H1 (cell line): Measurements from ENCODE around the gene AGBL1. TPM values are rescaled to one million over a fixed set of nuclear protein-coding genes. Genes with fewer than 3 reads are reported as not detected.

Experiments used
- CTCF ChIA-PET: fragments of 300-600 bp; sonication (Branson Sonifier 250); formaldehyde crosslinking; loops from one replicate; lab custom pipeline; 2021; ENCODE audit not compliant: partially characterized antibody; lab: Charles Lee
- POLR2A ChIA-PET: fragments of 300-600 bp; sonication (Branson Sonifier 250); formaldehyde crosslinking; loops from one replicate; lab custom pipeline; 2021; ENCODE audit warnings: inconsistent platforms; ENCODE audit not compliant: partially characterized antibody; lab: Charles Lee
- DNase-seq, 2 experiments: peaks; one replicate each; pipeline versions ENCODE4 v3.0.0 to v3.0.0-alpha.2; 2010 to 2022; ENCODE audit warnings: low spot score in 2 of 2, low read depth in 1 of 2, mixed read lengths in 1 of 2
- FAIRE-seq: peaks from 2 replicates; lab custom pipeline; 2011; peaks lifted over from hg19 to GRCh38; lab: Jason Lieb, UNC
- H2AFZ ChIP-seq: 2 replicates; pipeline ENCODE4 v1.8.1; 2012; ENCODE audit warnings: low read length, inconsistent platforms
- H2AK5ac ChIP-seq: 2 replicates; pipeline ENCODE4 v1.6.1; 2013; ENCODE audit warnings: low read depth, low read length
- H2BK120ac ChIP-seq: replicated peaks from 2 replicates; pipeline ENCODE3; 2013; ENCODE audit warnings: low read depth, low read length, inconsistent platforms
- H2BK12ac ChIP-seq: 2 replicates; pipeline ENCODE4 v1.6.1; 2013; ENCODE audit warnings: low read depth, low read length
- H2BK15ac ChIP-seq: 2 replicates; pipeline ENCODE4 v1.6.1; 2013; ENCODE audit warnings: low read length
- H2BK20ac ChIP-seq: 2 replicates; pipeline ENCODE4 v1.6.1; 2013; ENCODE audit warnings: low read length
- H2BK5ac ChIP-seq: 2 replicates; pipeline ENCODE4 v1.6.1; 2013; ENCODE audit warnings: low read depth, low read length
- H3K14ac ChIP-seq: 2 replicates; pipeline ENCODE4 v1.6.1; 2013; ENCODE audit warnings: inconsistent platforms; ENCODE audit not compliant: insufficient read length
- H3K18ac ChIP-seq: 2 replicates; pipeline ENCODE4 v1.6.1; 2013; ENCODE audit warnings: low read length; ENCODE audit errors: extremely low read depth
- H3K23ac ChIP-seq: 2 replicates; pipeline ENCODE4 v1.6.1; 2013; ENCODE audit warnings: inconsistent platforms; ENCODE audit not compliant: insufficient read length
- H3K23me2 ChIP-seq: 2 replicates; pipeline ENCODE4 v1.6.1; 2013; ENCODE audit warnings: low read depth, low read length
- H3K27ac ChIP-seq: 2 replicates; pipeline ENCODE4 v1.6.1; 2011; ENCODE audit warnings: low read depth, low read length, inconsistent platforms
- H3K27me3 ChIP-seq, 4 experiments: replicated peaks in 1 of 4; 1 replicate in 1 of 4; 2 replicates in 3 of 4; pipeline versions ENCODE4 v1.6.1 to v1.8.1; 2011 to 2013; ENCODE audit warnings: low read length in 3 of 4, mild to moderate bottlenecking in 3 of 4, inconsistent platforms in 2 of 4, mixed read lengths in 2 of 4, moderate library complexity in 1 of 4; ENCODE audit not compliant: control insufficient read depth in 3 of 4, insufficient read depth in 3 of 4; ENCODE audit errors: extremely low read depth in 1 of 4
- H3K36me3 ChIP-seq, 4 experiments: 2 replicates each; pipeline versions ENCODE4 v1.6.1 to v1.8.1; 2011 to 2013; ENCODE audit warnings: mild to moderate bottlenecking in 4 of 4, low read length in 3 of 4, moderate library complexity in 2 of 4, control low read depth in 1 of 4, inconsistent platforms in 1 of 4; ENCODE audit not compliant: insufficient read depth in 4 of 4, control insufficient read depth in 2 of 4
- H3K4ac ChIP-seq: replicated peaks from 2 replicates; pipeline ENCODE3; 2013; ENCODE audit warnings: low read length, low read depth, mixed read lengths, inconsistent platforms; ENCODE audit not compliant: insufficient read length
- H3K4me1 ChIP-seq, 4 experiments: replicated peaks in 1 of 4; 1 replicate in 1 of 4; 2 replicates in 3 of 4; pipeline versions ENCODE4 v1.6.1 to v1.8.1; 2011 to 2013; ENCODE audit warnings: low read length in 3 of 4, inconsistent platforms in 2 of 4, mixed read lengths in 1 of 4; ENCODE audit not compliant: insufficient read depth in 4 of 4, control insufficient read depth in 3 of 4
- H3K4me2 ChIP-seq, 2 experiments: 2 replicates each; pipeline versions ENCODE4 v1.6.1 to v1.8.1; 2011 to 2013; ENCODE audit warnings: low read depth in 2 of 2, low read length in 2 of 2, control low read depth in 1 of 2, inconsistent platforms in 1 of 2, mild to moderate bottlenecking in 1 of 2; ENCODE audit not compliant: insufficient read depth in 1 of 2
- H3K4me3 ChIP-seq, 4 experiments: fragments of 200-600, 300-600 bp in 1 of 4; sonication (generic), shearing (Covaris generic), sonication (Bioruptor Twin) in 1 of 4; 2 replicates each; pipeline versions ENCODE4 v1.5.1 to v1.8.1; 2011 to 2016; ENCODE audit warnings: low read length in 4 of 4, low read depth in 3 of 4, control low read depth in 2 of 4, inconsistent platforms in 2 of 4, mild to moderate bottlenecking in 2 of 4, mixed read lengths in 1 of 4, moderate library complexity in 1 of 4; ENCODE audit not compliant: insufficient read depth in 2 of 4; ENCODE audit errors: extremely low read depth in 1 of 4
- H3K56ac ChIP-seq: replicated peaks from 2 replicates; pipeline ENCODE3; 2013; ENCODE audit warnings: low read depth, mild to moderate bottlenecking, mixed read lengths, low read length, inconsistent platforms; ENCODE audit not compliant: insufficient read length
- H3K79me1 ChIP-seq: 2 replicates; pipeline ENCODE4 v1.6.1; 2013; ENCODE audit warnings: low read depth, low read length, control low read depth
- H3K79me2 ChIP-seq, 2 experiments: 2 replicates each; pipeline versions ENCODE4 v1.6.1 to v1.8.1; 2012 to 2013; ENCODE audit warnings: low read length in 2 of 2, mild to moderate bottlenecking in 2 of 2, inconsistent platforms in 1 of 2; ENCODE audit not compliant: insufficient read depth in 2 of 2, control insufficient read depth in 1 of 2
- H3K9ac ChIP-seq, 4 experiments: replicated peaks in 1 of 4; 1 replicate in 1 of 4; 2 replicates in 3 of 4; pipeline versions ENCODE4 v1.6.1 to v1.8.1; 2011 to 2013; ENCODE audit warnings: low read depth in 3 of 4, low read length in 3 of 4, control low read depth in 2 of 4, mild to moderate bottlenecking in 2 of 4, moderate library complexity in 2 of 4, inconsistent platforms in 1 of 4; ENCODE audit errors: extremely low read depth in 1 of 4
- H3K9me3 ChIP-seq, 2 experiments: 2 replicates each; pipeline versions ENCODE4 v1.6.1 to v1.8.1; 2012 to 2013; ENCODE audit warnings: mild to moderate bottlenecking in 2 of 2, moderate library complexity in 2 of 2, control low read depth in 1 of 2, inconsistent platforms in 1 of 2, low read depth in 1 of 2, low read length in 1 of 2, mixed read lengths in 1 of 2; ENCODE audit not compliant: insufficient read depth in 2 of 2
- H4K20me1 ChIP-seq, 2 experiments: replicated peaks in 1 of 2; 2 replicates each; pipeline versions ENCODE3 to v1.8.1; 2011 to 2013; ENCODE audit warnings: inconsistent platforms in 2 of 2, low read length in 2 of 2, mild to moderate bottlenecking in 1 of 2; ENCODE audit not compliant: insufficient read depth in 2 of 2, control insufficient read depth in 1 of 2
- H4K5ac ChIP-seq: 2 replicates; pipeline ENCODE4 v1.6.1; 2013; ENCODE audit warnings: low read length, low read depth, mixed read lengths, inconsistent platforms; ENCODE audit not compliant: insufficient read length
- H4K8ac ChIP-seq: 2 replicates; pipeline ENCODE4 v1.8.0; 2013; ENCODE audit warnings: mild to moderate bottlenecking, moderate library complexity, low read length, inconsistent platforms; ENCODE audit not compliant: insufficient read depth; ENCODE audit errors: extremely low read depth
- H4K91ac ChIP-seq: replicated peaks from 2 replicates; pipeline ENCODE3; 2013; ENCODE audit warnings: low read length, mixed read lengths, inconsistent platforms; ENCODE audit not compliant: insufficient read length
- BCL11A ChIP-seq, 2 experiments: IDR thresholded peaks; one replicate each; pipeline ENCODE4 v1.6.1; 2011; ENCODE audit warnings: low read depth in 2 of 2, low read length in 2 of 2, mild to moderate bottlenecking in 2 of 2
- KDM4A ChIP-seq: IDR thresholded peaks from one replicate; pipeline ENCODE4 v1.7.1; 2012; ENCODE audit warnings: low read depth, mild to moderate bottlenecking, moderate library complexity, low read length, inconsistent platforms; ENCODE audit not compliant: severe bottlenecking
- MAFK ChIP-seq: IDR thresholded peaks from 2 replicates; pipeline ENCODE4 v1.6.1; 2012; ENCODE audit warnings: low read depth, mild to moderate bottlenecking, improper control_type of control experiment, low read length
- POLR2A ChIP-seq, 2 experiments: IDR thresholded peaks; 1 replicate in 1 of 2; 2 replicates in 1 of 2; pipeline ENCODE4 v1.6.1; 2011; ENCODE audit warnings: low read depth in 2 of 2, low read length in 2 of 2, mild to moderate bottlenecking in 2 of 2; ENCODE audit errors: control extremely low read depth in 1 of 2
- WGBS, 2 experiments: shearing (Covaris generic) in 1 of 2; methylation state at CpG; one replicate each; pipeline versions ENCODE4 v1.1.6 to v1.1.7; 2013 to 2015; ENCODE audit warnings: low lambda C conversion rate in 2 of 2, mixed read lengths in 2 of 2, inconsistent platforms in 1 of 2, low coverage in 1 of 2, missing lambda C conversion rate in 1 of 2; ENCODE audit not compliant: insufficient replicate concordance in 2 of 2, insufficient coverage in 1 of 2, insufficient read length in 1 of 2; ENCODE audit errors: extremely low coverage in 1 of 2, missing lambda C conversion rate in 1 of 2; 5-methylcytosine and 5-hydroxymethylcytosine counted together
- polyA plus RNA-seq, 7 experiments: library from polyadenylated mRNA; depleted of rRNA in 3 of 7; stranded (reverse) in 5 of 7; unstranded in 2 of 7; fragments of >200 nt in 5 of 7; fragments of 200-250 nt in 2 of 7; gene quantifications; 1 replicate in 5 of 7; 2 replicates in 1 of 7; 4 replicates in 1 of 7; pipeline versions ENCODE4 v1.2.1 to v1.2.3, GENCODE V29; 2011 to 2013; ENCODE audit warnings: missing spikeins in 2 of 7, mixed read lengths in 2 of 7
- total RNA-seq: library from RNA; stranded (reverse); fragmentation: NEBNext Ultra II Directional; extraction: Animal tissue kit (Norgen Biotek cat#: 25700); gene quantifications from 2 replicates; pipeline ENCODE4 v1.2.1, GENCODE V29; 2021

The AGBL1 gene
- total and polyA plus RNA-seq, 2 of the 8 experiments (the other 6 are each of a cell fraction or from before 2014, with no cell fraction given): not detected

DNA sequence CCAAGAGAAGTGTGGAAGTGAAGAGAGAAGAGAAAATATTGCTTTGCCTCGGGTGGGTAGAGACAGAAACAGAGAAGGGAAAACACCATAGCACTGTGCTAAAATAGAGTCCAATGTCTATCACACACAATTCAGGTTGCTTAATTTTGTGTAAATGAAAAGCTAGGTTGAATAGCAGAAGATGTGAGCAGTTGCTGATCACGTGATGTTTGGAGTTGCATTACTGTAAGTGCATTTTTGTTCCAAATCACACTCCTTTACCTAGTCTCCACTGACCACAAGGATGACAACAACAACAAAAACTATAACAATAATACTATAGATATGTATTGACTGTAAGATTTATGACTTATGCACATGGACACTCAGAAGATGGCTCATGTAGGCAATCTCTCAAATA lies 683.2 kb downstream of the AGBL1 start:
- Histone ChIP-seq H2BK12ac (no peak overlapping the region), H3K79me2 (no peaks in the 10 kb centered on the region), H2AFZ (no peak overlapping the region), H4K20me1 (no peaks in the 10 kb centered on the region), H2BK5ac (no peak overlapping the region), H4K8ac (no peak overlapping the region), H3K27ac (no peak overlapping the region), H3K9ac (no peak overlapping the region), H3K18ac (no peak overlapping the region), H3K9me3 (no peaks in the 10 kb centered on the region), H2BK120ac (no peak overlapping the region), H3K23me2 (no peaks in the 10 kb centered on the region), H3K27me3 (no peaks in the 10 kb centered on the region), H3K36me3 (no peaks in the 10 kb centered on the region), H3K4me1 (no peaks in the 10 kb centered on the region), H4K5ac (no peak overlapping the region), H4K91ac (no peak overlapping the region), H3K79me1 (no peaks in the 10 kb centered on the region), H2BK15ac (no peak overlapping the region), H2AK5ac (no peak overlapping the region), H2BK20ac (no peak overlapping the region), H3K4me3 (no peak overlapping the region), H3K4ac (no peak overlapping the region), H3K56ac (no peak overlapping the region), H3K4me2 (no peak overlapping the region), H3K14ac (no peak overlapping the region), H3K23ac (no peak overlapping the region)
- POLR2A ChIA-PET: no interaction called here
- CTCF ChIA-PET: interaction anchor here (1.5 to 4.2 kb wide), 2 partner anchors 9 to 20 kb away, joined by 4 to 15 read pairs; no protein-coding TSS in a partner anchor
- no peak for FAIRE-seq
- TF ChIP-seq KDM4A: no peak
- TF ChIP-seq MAFK: no peak
- no peak for TF ChIP-seq POLR2A (IDR thresholded peaks at IDR 0.05; ENCODE audit: control extremely low read depth in 1 of 2, low read depth in 2 of 2, low read length in 2 of 2)
- TF ChIP-seq BCL11A (IDR thresholded peaks at IDR 0.05; ENCODE audit: low read depth in 2 of 2, low read length in 2 of 2): no peak
- DNase-seq: no peak
- 83% methylated on average over 2 of the region's 2 CpGs; no CpG with 5 or more reads in 1 of the 2 experiments for WGBS, 2 experiments
